ENCODE results near the gene SIK3.
"Not testable (repeated sequence)": the region's sequence is repeated elsewhere in the genome, so short reads cannot be mapped to it uniquely, and the experiment has no call there.

The SIK3 gene

GRCh38 chr11:117042689-117043088 is 55.5 kb downstream of the SIK3 start:
- DNase-seq = no peak

- DNase-seq = no peak
These were observed 58.3 kb downstream of the SIK3 start for GRCh38 chr11:117039900-117040299.

- DNase-seq = no peak
These were observed 59.0 kb downstream of the SIK3 start for GRCh38 chr11:117039270-117039669.

GRCh38 chr11:117037975-117038350 is 60.3 kb downstream of the SIK3 start:
- no peak for DNase-seq

GRCh38 chr11:117037279-117037974 is 60.8 kb downstream of the SIK3 start:
- DNase-seq = no peak

GRCh38 chr11:117034901-117035300 is 63.3 kb downstream of the SIK3 start:
- DNase-seq = no peak

GRCh38 chr11:117026593-117027330 is 71.5 kb downstream of the SIK3 start:
- no peak for DNase-seq

- not testable (repeated sequence) for DNase-seq
These were observed 74.5 kb downstream of the SIK3 start for GRCh38 chr11:117023707-117024106.

GRCh38 chr11:117023178-117023577 is 75.0 kb downstream of the SIK3 start:
- no peak for DNase-seq

GRCh38 chr11:117022526-117022925 is 75.7 kb downstream of the SIK3 start:
- DNase-seq = no peak

- no peak for DNase-seq
These were observed 77.2 kb downstream of the SIK3 start for GRCh38 chr11:117020869-117021564.

GRCh38 chr11:117020287-117020686 is 77.9 kb downstream of the SIK3 start:
- no peak for DNase-seq

- no peak for DNase-seq
These were observed 78.4 kb downstream of the SIK3 start for GRCh38 chr11:117019871-117020270.

- DNase-seq = no peak
These were observed 80.8 kb downstream of the SIK3 start for GRCh38 chr11:117017456-117017855.

- DNase-seq = no peak
These were observed 81.5 kb downstream of the SIK3 start for GRCh38 chr11:117016747-117017146.

GRCh38 chr11:117016246-117016645 is 82.0 kb downstream of the SIK3 start:
- no peak for DNase-seq

- DNase-seq = no peak
These were observed 86.7 kb downstream of the SIK3 start for GRCh38 chr11:117011541-117011898.

GRCh38 chr11:117010808-117011540 is 87.3 kb downstream of the SIK3 start:
- DNase-seq = no peak

GRCh38 chr11:117009905-117010605 is 88.2 kb downstream of the SIK3 start:
- no peak for DNase-seq

GRCh38 chr11:117005758-117006157 is 92.5 kb downstream of the SIK3 start:
- no peak for DNase-seq

GRCh38 chr11:117002639-117003299 is 95.5 kb downstream of the SIK3 start:
- no peak for DNase-seq
